GM18505 (cell line): ENCODE measurements around the gene RABL6.
"Not testable (repeated sequence)": the region's sequence is repeated elsewhere in the genome, so short reads cannot be mapped to it uniquely, and the experiment has no call there.

Source experiments
- ATAC-seq: cut with Tn5 transposase; IDR thresholded peaks from one replicate; pipeline ENCODE4 v1.9.1; 2021; ENCODE audit not compliant: unreplicated experiment
- POLR2A ChIP-seq: IDR thresholded peaks from 4 replicates; pipeline ENCODE4 v1.6.1; 2011; ENCODE audit warnings: borderline replicate concordance; ENCODE audit not compliant: insufficient read depth, insufficient read length; ENCODE audit errors: extremely low read depth

Gene RABL6

DNA sequence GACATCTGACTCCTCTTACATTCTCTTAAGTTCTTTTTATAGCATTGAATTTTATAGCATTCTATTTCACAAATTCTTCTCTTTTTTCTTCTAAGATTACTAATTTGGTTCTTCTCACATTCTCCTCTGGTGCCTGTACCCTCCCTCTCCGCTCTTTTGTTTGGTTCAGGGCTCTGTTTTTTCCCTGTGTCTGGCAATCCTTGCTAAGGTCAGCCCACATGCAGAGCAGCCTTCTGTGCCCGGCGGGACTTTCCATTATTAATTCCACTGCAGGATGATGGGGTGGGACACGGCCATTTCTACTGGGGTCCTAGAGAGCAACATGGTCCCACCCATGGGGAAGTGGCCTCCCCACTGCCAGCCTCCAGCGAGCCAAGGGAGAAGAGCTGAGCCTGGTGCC is 68.7 kb downstream of the RABL6 start:
- no peak for ATAC-seq
- TF ChIP-seq POLR2A: no peak

DNA sequence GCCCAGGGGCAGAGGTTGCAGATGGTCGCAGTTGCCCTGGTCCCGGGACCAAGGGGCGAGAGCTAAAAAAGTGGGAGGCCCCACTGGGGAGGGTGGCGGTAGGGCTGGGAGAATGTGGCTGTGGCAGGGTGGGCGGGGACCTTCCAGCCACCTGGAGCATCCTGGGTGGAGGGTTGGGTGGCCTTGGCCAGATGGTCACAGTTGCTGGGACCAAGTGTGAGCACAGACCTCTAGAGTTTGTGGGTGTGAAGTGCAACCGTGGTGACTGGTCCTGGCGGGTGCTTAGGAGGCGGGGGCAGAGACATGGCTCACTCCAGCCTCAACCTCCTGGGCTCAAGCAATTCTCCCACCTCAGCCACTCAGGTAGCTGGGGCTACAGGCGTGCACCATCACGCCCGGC is 72.9 kb downstream of the RABL6 start:
- no peak for ATAC-seq
- TF ChIP-seq POLR2A: no peak

DNA sequence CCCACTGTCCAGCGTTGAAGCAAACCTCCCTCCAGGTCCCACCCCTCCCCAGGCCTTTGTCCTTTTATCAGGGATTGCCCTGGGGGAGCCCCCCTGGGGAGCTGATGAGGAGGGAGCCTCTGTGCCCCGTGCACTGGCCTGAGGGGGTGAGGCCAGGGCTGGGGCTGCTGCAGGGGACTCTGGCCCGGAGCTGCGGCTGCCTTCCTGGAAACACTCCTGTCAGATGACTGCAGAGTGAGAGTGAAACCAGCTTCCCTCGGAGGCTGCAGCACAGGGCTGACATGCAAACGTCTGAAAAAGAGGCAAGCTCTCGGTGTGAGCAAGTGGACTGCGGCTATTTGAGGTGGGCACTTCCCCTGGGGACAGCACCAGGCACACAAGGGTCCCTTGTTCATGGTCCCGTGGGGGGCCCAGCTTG is 74.0 kb downstream of the RABL6 start:
- ATAC-seq: no peak

DNA sequence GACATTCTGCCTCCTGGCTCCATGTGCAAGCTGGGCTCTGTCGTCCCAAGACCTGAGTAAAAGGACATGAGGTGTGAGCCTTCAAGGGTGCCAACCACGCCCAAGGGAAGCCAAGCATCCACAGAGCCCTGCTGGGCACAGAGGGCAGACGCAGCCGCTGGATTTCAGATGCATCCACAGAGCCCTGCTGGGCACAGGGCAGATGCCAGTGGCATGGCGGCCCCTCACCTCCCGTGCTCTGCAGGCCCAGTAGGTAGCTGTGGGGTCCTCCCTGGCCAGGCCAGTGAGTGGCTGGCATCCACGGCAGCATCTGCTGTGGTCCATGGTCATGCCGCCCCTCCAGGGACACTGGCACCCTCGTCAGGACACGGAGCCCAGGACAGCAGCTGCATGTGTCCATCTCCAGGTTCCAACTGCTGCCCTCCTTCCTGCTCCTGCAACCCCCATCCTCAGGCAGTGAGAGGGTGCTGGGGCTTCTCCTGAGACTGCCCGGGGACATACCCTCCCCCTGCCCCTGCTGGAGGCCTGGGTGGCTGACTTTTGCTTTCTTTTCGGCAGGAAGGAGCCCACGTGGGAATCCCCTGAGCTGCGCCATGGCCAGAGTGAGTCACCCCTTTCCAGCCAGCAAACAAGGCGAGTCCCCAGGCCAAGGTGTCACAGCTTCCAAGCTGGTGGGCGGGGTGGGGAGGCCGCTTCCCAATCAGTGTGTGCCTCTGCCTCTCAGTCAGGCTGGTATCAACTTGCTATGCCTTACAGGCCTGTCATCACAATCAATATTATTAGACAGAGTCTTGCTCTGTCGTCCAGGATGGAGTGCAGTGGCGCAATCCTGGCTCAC is 74.6 kb downstream of the RABL6 start:
- peak; percentile 41 for TF ChIP-seq POLR2A
- no peak for ATAC-seq

More for the DNA sequence above, 74.0 kb downstream of the RABL6 start:
- peak; percentile 43 for TF ChIP-seq POLR2A

DNA sequence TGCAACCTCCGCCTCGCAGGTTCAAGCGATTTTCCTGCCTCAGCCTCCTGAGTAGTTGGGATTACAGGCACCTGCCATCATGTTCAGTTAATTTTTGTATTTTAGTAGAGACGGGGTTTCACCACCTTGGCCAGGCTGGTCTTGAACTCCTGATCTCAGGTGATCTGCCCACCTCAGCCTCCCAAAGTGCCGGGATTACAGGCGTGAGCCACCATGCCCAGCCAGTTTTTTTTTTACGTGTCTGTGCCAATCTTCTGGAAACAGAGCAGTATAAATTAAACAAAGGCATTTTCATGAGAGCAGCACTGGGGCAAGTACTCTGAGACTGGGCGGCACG is 75.2 kb downstream of the RABL6 start:
- ATAC-seq: not testable (repeated sequence)

DNA sequence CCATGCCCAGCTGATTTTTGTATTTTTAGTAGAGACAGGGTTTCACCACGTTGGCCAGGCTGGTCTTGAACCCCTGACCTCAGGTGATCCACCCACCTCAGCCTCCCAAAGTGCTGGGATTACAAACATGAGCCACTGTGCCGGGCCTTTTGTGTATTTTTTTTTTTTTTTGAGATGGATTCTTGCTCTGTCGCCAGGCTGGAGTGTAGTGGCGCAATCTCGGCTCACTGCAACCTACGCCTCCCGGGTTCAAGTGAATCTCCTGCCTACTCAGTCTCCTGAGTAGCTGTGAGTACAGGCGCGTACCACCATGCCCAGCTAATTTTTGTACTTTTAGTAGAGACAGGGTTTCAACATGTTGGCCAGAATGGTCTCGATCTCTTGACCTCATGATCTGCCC is 75.9 kb downstream of the RABL6 start:
- ATAC-seq: not testable (repeated sequence)

DNA sequence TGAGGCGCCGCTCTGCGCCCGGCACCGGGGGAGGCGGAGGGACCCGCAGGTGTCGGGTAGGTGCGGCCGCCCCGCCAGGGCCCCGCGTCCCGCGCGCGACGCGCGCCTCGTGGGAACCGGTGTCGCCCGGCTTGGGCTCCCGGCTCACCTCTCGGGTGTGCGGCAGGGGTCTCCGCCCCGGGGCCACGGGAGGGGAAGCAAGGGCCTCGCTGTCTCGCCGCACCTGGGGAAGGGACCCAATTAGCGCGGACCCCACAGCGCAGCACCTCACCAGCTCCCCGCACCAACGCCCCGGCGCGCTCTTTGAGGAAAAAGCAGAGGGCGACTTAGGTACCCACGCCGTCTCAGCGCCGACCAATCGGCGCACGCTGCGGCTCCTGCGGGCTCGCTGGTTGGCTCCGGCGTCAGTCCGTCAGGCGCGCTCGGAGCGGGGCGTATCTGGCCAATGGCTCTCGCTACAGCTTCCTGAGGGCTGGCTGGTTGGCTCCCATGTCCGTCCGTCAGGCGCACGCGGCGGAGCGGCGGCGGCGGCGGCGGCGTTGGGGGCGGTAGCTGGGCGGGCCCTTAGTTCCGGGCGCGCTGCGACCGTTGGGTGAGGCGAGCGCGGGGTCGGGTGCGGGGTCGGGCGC is 78.3 kb downstream of the RABL6 start, which contains the start of gene TRAF2:
Gene TRAF2, plus strand, starts transcription at position 567 of the 629 bp plus-strand sequence. CDS start 12,225 bp downstream, outside the sequence.
- peak; percentile 78 for ATAC-seq
- TF ChIP-seq POLR2A: peak; percentile 92

DNA sequence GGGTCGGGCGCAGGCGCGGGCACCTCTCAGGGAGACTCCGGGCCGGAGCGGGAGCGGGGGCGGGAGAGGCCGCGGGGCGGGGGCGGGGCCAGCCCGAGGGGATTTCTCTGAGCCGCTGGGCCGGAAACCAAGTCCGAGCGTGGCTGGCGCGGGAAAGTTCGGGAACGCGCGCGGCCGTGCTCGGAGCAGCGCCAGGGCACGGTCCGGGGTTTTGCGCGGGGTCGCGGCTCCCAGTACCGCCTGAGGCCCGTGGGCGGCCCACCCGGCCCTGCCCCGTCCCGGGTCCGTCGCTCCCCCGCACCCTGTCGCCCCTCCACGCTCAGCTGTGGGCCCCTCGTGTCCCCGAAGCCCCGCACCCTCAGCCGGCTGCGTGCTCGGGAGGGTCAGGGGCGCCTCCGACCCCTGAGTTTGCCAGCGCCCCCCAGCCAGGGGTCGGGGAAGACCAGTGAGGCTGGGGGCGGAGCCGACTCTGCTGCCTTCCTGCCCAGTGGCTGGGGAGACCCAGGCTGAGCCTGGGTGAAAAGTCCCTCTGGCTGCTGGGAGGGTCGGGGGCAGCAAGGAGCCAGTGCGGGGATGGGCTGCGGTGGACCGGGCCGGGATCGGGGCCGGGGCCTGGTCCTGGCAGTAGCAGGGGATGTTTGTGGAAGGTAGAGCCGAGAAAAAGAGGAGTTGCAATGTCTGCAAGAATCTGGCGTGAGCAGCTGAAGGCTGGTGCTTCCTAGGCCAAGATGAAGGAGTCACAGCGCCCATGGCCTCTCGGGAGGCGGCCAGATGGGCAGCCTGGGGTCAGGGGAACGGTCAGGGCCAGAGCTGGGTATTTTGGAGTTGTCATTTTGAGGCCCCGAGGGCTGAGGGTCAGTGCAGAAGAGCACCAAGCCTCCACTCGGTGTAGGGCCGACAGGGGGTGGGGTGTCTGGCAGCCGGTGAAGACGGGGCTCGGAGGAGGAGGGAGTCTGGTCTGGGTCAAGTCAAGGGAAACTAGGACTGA is 79.2 kb downstream of the RABL6 start:
- ATAC-seq: peak; percentile 19
- no peak for TF ChIP-seq POLR2A

DNA sequence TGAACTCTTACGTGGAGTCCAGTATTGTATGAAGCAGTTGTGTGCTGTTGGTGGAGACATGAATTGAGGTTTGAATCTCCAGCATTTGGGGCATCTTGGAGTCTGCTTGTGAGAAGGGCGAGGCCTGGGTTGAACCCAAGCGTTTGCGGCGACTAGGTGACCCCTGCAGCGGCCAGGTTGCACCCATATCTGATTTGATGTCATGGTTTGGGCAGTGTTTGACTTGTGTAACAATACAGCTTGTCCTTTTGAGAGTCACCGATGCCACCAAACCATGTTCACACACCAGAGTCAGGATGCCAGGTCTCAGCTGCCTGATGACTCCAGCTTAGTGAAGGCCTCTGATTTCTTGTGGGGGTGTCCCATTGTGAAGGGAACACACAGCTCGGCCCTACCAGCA is 80.7 kb downstream of the RABL6 start:
- no peak for ATAC-seq
- TF ChIP-seq POLR2A: no peak

DNA sequence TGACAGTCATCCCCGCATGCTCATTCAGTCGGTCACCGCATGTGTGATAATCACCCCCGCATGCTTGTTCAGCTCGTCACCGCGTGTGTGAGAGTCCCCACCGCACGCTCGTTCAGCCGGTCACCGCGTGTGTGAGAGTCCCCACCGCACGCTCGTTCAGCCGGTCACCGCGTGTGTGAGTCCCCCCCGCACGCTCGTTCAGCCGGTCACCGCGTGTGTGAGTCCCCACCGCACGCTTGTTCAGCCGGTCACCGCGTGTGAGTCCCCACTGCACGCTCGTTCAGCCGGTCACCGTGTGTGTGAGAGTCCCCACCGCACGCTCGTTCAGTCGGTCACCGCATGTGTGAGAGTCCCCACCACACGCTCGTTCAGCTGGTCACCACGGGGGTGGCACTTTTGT is 82.1 kb downstream of the RABL6 start:
- ATAC-seq: no peak
- no peak for TF ChIP-seq POLR2A

DNA sequence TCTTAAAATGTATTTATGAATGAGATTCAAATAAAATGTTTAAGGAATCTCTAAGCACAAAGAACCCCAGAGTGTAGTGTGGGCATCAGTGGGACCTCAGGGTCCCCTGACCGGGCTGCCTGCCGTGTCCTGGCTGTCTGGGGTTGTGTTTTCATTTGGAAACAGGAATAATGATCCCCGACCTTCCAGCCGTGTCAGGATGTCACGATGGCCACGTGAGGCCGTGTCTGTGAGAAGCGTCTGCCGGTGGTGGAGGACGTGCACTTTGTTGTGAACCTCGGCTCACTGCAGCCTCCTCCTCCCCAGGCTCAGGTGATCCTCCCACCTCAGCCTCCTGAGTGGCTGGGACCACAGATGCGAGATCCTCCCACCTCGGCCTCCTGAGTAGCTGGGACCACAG is 82.9 kb downstream of the RABL6 start:
- no peak for ATAC-seq
- no peak for TF ChIP-seq POLR2A
